HG03457 (cell line): ENCODE measurements around the gene SMNDC1.
"Not testable (repeated sequence)": the region's sequence is repeated elsewhere in the genome, so short reads cannot be mapped to it uniquely, and the experiment has no call there.

ENCODE experiments used
- ATAC-seq: cut with Tn5 transposase; IDR thresholded peaks from one replicate; pipeline ENCODE4 v1.9.1; 2021; ENCODE audit warnings: moderate number of reproducible peaks; ENCODE audit not compliant: unreplicated experiment

SMNDC1 gene

GRCh38 chr10:110254467-110254866 lies 50.3 kb downstream of the SMNDC1 start:
- ATAC-seq: no peak

GRCh38 chr10:110252151-110252550 lies 52.6 kb downstream of the SMNDC1 start:
- ATAC-seq: no peak

- peak; percentile 80 for ATAC-seq
Measured at GRCh38 chr10:110251392-110251791, 53.3 kb downstream of the SMNDC1 start.

- peak; percentile 49 for ATAC-seq
Measured at GRCh38 chr10:110249489-110249888, 55.2 kb downstream of the SMNDC1 start.

- ATAC-seq: not testable (repeated sequence)
Measured at GRCh38 chr10:110247833-110248232, 56.9 kb downstream of the SMNDC1 start.

- no peak for ATAC-seq
Measured at GRCh38 chr10:110244550-110244949, 60.2 kb downstream of the SMNDC1 start.

- no peak for ATAC-seq
Measured at GRCh38 chr10:110242511-110242910, 62.2 kb downstream of the SMNDC1 start.

- ATAC-seq: no peak
Measured at GRCh38 chr10:110241841-110242240, 62.9 kb downstream of the SMNDC1 start.

GRCh38 chr10:110241407-110241806 lies 63.3 kb downstream of the SMNDC1 start:
- no peak for ATAC-seq
